HepG2 (cell line): ENCODE measurements around the gene PDCD1LG2.

Source experiments
- ARID2 ChIP-seq: sonication (generic); formaldehyde crosslinking; IDR thresholded peaks from 2 replicates; pipeline ENCODE4 v1.8.1; 2022; ENCODE audit warnings: mild to moderate bottlenecking, missing genetic modification reagents, borderline replicate concordance
- EZH2 ChIP-seq: conservative IDR thresholded peaks from 2 replicates; pipeline ENCODE4 v1.6.1; 2012; ENCODE audit warnings: mild to moderate bottlenecking, low read depth, low read length, moderate library complexity
- HDAC1 ChIP-seq: sonication (generic); formaldehyde crosslinking; IDR thresholded peaks from 2 replicates; pipeline ENCODE4 v1.5.1; 2020; ENCODE audit warnings: mild to moderate bottlenecking, missing genetic modification reagents
- NFIC ChIP-seq: IDR thresholded peaks from 2 replicates; pipeline ENCODE4 v1.6.1; 2012; ENCODE audit warnings: mild to moderate bottlenecking, low read length, inconsistent platforms
- NR3C1 ChIP-seq: sonication (generic); formaldehyde crosslinking; IDR thresholded peaks from 2 replicates; pipeline ENCODE4 v1.4.0; 2020; ENCODE audit warnings: missing genetic modification reagents
- POLR2A ChIP-seq, 2 experiments: IDR thresholded peaks; 2 replicates each; pipeline ENCODE4 v1.6.1; 2011; ENCODE audit warnings: low read depth in 2 of 2, low read length in 2 of 2, mild to moderate bottlenecking in 1 of 2, moderate library complexity in 1 of 2; ENCODE audit not compliant: insufficient read depth in 1 of 2
- TCF7 ChIP-seq: sonication (generic); IDR thresholded peaks from 2 replicates; pipeline ENCODE4 v1.6.1; 2016; ENCODE audit warnings: antibody characterized with exemption, low read depth
- TF ChIP-seq, protein P1 (sequence below): sonication (generic); formaldehyde crosslinking; IDR thresholded peaks from 2 replicates; pipeline ENCODE4 v1.4.0; 2020; ENCODE audit warnings: missing genetic modification reagents
- TF ChIP-seq, protein P2 (sequence below): sonication (generic); formaldehyde crosslinking; IDR thresholded peaks from 2 replicates; pipeline ENCODE4 v1.5.0; 2020; ENCODE audit warnings: mild to moderate bottlenecking, missing genetic modification reagents, moderate library complexity
- TF ChIP-seq, protein P3 (sequence below): sonication (generic); formaldehyde crosslinking; IDR thresholded peaks from one replicate; pipeline ENCODE4 v1.5.1; 2020; ENCODE audit warnings: mild to moderate bottlenecking, missing genetic modification reagents; ENCODE audit errors: not compliant biosample characterization
- TF ChIP-seq, protein P4 (sequence below): sonication (generic); formaldehyde crosslinking; conservative IDR thresholded peaks from 2 replicates; pipeline ENCODE4 v1.8.1; 2023; ENCODE audit warnings: missing genetic modification reagents

DNA sequence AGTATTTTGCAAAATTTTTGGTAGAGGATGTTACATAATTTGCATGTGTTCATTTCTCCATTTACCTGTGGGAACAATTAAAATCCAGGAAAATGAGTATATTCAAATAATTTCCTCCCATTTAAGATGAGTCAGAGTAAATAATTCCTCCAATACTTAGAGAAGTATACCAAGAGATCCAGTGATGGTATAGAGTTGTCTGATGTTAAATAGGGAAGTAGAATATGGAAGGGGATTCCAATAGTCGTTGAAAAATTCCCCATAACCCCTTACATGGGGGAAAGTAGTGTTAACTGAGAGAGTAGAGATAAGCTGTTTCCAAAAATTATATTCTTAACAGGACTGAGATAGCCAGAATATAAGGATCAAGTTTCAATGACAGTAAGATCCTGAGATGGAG, 44.3 kb upstream of the PDCD1LG2 start:
- TF ChIP-seq, protein P1, sequence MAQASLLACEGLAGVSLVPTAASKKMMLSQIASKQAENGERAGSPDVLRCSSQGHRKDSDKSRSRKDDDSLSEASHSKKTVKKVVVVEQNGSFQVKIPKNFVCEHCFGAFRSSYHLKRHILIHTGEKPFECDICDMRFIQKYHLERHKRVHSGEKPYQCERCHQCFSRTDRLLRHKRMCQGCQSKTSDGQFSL (CRISPR knock-in tag): no peak
- TF ChIP-seq, protein P2, sequence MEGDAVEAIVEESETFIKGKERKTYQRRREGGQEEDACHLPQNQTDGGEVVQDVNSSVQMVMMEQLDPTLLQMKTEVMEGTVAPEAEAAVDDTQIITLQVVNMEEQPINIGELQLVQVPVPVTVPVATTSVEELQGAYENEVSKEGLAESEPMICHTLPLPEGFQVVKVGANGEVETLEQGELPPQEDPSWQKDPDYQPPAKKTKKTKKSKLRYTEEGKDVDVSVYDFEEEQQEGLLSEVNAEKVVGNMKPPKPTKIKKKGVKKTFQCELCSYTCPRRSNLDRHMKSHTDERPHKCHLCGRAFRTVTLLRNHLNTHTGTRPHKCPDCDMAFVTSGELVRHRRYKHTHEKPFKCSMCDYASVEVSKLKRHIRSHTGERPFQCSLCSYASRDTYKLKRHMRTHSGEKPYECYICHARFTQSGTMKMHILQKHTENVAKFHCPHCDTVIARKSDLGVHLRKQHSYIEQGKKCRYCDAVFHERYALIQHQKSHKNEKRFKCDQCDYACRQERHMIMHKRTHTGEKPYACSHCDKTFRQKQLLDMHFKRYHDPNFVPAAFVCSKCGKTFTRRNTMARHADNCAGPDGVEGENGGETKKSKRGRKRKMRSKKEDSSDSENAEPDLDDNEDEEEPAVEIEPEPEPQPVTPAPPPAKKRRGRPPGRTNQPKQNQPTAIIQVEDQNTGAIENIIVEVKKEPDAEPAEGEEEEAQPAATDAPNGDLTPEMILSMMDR: no peak
- no peak for TF ChIP-seq ARID2
- no peak for TF ChIP-seq HDAC1 (CRISPR knock-in tag)
- TF ChIP-seq TCF7: no peak
- no peak for TF ChIP-seq NFIC
- TF ChIP-seq EZH2: no peak
- TF ChIP-seq, protein P3, sequence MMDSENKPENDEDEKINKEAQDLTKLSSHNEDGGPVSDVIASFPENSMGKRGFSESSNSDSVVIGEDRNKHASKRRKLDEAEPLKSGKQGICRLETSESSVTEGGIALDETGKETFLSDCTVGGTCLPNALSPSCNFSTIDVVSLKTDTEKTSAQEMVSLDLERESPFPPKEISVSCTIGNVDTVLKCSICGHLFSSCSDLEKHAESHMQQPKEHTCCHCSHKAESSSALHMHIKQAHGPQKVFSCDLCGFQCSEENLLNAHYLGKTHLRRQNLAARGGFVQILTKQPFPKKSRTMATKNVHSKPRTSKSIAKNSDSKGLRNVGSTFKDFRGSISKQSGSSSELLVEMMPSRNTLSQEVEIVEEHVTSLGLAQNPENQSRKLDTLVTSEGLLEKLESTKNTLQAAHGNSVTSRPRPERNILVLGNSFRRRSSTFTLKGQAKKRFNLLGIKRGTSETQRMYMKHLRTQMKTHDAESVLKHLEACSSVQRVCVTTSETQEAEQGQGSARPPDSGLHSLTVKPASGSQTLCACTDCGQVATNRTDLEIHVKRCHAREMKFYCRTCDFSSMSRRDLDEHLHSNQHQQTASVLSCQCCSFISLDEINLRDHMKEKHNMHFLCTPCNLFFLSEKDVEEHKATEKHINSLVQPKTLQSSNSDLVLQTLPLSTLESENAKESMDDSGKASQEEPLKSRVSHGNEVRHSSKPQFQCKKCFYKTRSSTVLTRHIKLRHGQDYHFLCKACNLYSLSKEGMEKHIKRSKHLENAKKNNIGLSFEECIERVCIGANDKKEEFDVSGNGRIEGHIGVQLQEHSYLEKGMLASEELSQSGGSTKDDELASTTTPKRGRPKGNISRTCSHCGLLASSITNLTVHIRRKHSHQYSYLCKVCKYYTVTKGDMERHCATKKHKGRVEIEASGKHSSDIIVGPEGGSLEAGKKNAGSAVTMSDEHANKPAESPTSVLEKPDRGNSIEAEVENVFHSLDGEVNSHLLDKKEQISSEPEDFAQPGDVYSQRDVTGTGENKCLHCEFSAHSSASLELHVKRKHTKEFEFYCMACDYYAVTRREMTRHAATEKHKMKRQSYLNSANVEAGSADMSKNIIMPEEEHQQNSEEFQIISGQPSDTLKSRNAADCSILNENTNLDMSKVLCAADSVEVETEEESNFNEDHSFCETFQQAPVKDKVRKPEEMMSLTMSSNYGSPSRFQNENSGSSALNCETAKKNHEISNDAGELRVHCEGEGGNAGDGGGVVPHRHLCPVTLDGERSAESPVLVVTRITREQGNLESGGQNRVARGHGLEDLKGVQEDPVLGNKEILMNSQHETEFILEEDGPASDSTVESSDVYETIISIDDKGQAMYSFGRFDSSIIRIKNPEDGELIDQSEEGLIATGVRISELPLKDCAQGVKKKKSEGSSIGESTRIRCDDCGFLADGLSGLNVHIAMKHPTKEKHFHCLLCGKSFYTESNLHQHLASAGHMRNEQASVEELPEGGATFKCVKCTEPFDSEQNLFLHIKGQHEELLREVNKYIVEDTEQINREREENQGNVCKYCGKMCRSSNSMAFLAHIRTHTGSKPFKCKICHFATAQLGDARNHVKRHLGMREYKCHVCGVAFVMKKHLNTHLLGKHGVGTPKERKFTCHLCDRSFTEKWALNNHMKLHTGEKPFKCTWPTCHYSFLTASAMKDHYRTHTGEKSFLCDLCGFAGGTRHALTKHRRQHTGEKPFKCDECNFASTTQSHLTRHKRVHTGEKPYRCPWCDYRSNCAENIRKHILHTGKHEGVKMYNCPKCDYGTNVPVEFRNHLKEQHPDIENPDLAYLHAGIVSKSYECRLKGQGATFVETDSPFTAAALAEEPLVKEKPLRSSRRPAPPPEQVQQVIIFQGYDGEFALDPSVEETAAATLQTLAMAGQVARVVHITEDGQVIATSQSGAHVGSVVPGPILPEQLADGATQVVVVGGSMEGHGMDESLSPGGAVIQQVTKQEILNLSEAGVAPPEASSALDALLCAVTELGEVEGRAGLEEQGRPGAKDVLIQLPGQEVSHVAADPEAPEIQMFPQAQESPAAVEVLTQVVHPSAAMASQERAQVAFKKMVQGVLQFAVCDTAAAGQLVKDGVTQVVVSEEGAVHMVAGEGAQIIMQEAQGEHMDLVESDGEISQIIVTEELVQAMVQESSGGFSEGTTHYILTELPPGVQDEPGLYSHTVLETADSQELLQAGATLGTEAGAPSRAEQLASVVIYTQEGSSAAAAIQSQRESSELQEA (CRISPR knock-in tag): no peak
- no peak for TF ChIP-seq POLR2A (IDR thresholded peaks at IDR 0.05; ENCODE audit: insufficient read depth in 1 of 2, low read depth in 2 of 2, low read length in 2 of 2)
- no peak for TF ChIP-seq NR3C1
- TF ChIP-seq, protein P4, sequence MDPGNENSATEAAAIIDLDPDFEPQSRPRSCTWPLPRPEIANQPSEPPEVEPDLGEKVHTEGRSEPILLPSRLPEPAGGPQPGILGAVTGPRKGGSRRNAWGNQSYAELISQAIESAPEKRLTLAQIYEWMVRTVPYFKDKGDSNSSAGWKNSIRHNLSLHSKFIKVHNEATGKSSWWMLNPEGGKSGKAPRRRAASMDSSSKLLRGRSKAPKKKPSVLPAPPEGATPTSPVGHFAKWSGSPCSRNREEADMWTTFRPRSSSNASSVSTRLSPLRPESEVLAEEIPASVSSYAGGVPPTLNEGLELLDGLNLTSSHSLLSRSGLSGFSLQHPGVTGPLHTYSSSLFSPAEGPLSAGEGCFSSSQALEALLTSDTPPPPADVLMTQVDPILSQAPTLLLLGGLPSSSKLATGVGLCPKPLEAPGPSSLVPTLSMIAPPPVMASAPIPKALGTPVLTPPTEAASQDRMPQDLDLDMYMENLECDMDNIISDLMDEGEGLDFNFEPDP (CRISPR knock-in tag): no peak
